Measurements from ENCODE around the gene RASSF7. TPM values are rescaled to one million over a fixed set of nuclear protein-coding genes. Genes with fewer than 3 reads are reported as not detected.
"Not testable (repeated sequence)": the region's sequence is repeated elsewhere in the genome, so short reads cannot be mapped to it uniquely, and the experiment has no call there.

The RASSF7 gene
- total RNA-seq: 10 to 100 TPM in 1 of 2 donors, 1 to 10 TPM in 1; 7.3 to 20.6 TPM

- H3K4me3 ChIP-seq: peak within 1 kb of the TSS; percentile 89
- ATAC-seq (ENCODE audit: insufficient number of reproducible peaks, low FRiP score, low read depth) (peak; percentile 80), DNase-seq (ENCODE audit: low spot score) (peak; percentile 51)
- H3K27ac ChIP-seq: no peak within 1 kb of the TSS
- TF ChIP-seq CTCF (IDR thresholded peaks at IDR 0.05): no peak
- no peaks in the 10 kb centered on the region for H3K27me3 ChIP-seq (replicated peaks; ENCODE audit: insufficient read depth)
- no peaks in the 10 kb centered on the region for H3K9me3 ChIP-seq
- H3K4me1 ChIP-seq (ENCODE audit: control insufficient read depth in 1 of 2, low read depth in 2 of 2): peaks cover 12 to 21% of the 10 kb centered on the region in 2 donors
- no peaks in the 10 kb centered on the region for H3K36me3 ChIP-seq
These were observed at the start of gene RASSF7, which contains the start of gene LMNTD2 for GRCh38 chr11:560305-561147. Gene RASSF7 (plus strand): TSS chr11:560970. CDS start chr11:561769, 799 bp downstream. Gene LMNTD2 (minus strand): TSS chr11:560738. CDS start chr11:560716, 22 bp downstream.

GRCh38 chr11:512761-513595 lies 47.8 kb upstream of the RASSF7 start:
- Histone ChIP-seq H3K27ac (no peak overlapping the region), H3K4me3 (no peak overlapping the region), H3K9me3 (no peaks in the 10 kb centered on the region), H3K27me3 (replicated peaks; ENCODE audit: insufficient read depth) (no peaks in the 10 kb centered on the region), H3K36me3 (no peaks in the 10 kb centered on the region), H3K4me1 (ENCODE audit: control insufficient read depth in 1 of 2, low read depth in 2 of 2) (peaks cover 2 to 4% of the 10 kb centered on the region in 2 donors)
- no peak for ATAC-seq (ENCODE audit: insufficient number of reproducible peaks, low FRiP score, low read depth)
- TF ChIP-seq CTCF (IDR thresholded peaks at IDR 0.05): no peak
- DNase-seq (ENCODE audit: low spot score): no peak

GRCh38 chr11:514606-515005 lies 46.2 kb upstream of the RASSF7 start:
- ATAC-seq (ENCODE audit: insufficient number of reproducible peaks, low FRiP score, low read depth): no peak
- Histone ChIP-seq H3K27ac (no peak overlapping the region), H3K9me3 (no peaks in the 10 kb centered on the region), H3K27me3 (replicated peaks; ENCODE audit: insufficient read depth) (no peaks in the 10 kb centered on the region), H3K4me3 (no peak overlapping the region), H3K4me1 (ENCODE audit: control insufficient read depth in 1 of 2, low read depth in 2 of 2) (no peaks in the 10 kb centered on the region), H3K36me3 (no peaks in the 10 kb centered on the region)
- TF ChIP-seq CTCF (IDR thresholded peaks at IDR 0.05): no peak
- no peak for DNase-seq (ENCODE audit: low spot score)

GRCh38 chr11:515131-515530 lies 45.6 kb upstream of the RASSF7 start:
- H3K9me3 ChIP-seq: no peaks in the 10 kb centered on the region
- DNase-seq (ENCODE audit: low spot score): no peak
- H3K4me3 ChIP-seq: no peak overlapping the region
- no peaks in the 10 kb centered on the region for H3K27me3 ChIP-seq (replicated peaks; ENCODE audit: insufficient read depth)
- no peak overlapping the region for H3K27ac ChIP-seq
- no peaks in the 10 kb centered on the region for H3K36me3 ChIP-seq
- H3K4me1 ChIP-seq (ENCODE audit: control insufficient read depth in 1 of 2, low read depth in 2 of 2): no peaks in the 10 kb centered on the region
- no peak for ATAC-seq (ENCODE audit: insufficient number of reproducible peaks, low FRiP score, low read depth)
- TF ChIP-seq CTCF (IDR thresholded peaks at IDR 0.05): no peak

GRCh38 chr11:516400-516799 lies 44.4 kb upstream of the RASSF7 start:
- no peak for TF ChIP-seq CTCF (IDR thresholded peaks at IDR 0.05)
- no peak for ATAC-seq (ENCODE audit: insufficient number of reproducible peaks, low FRiP score, low read depth)

GRCh38 chr11:516918-517685 lies 43.7 kb upstream of the RASSF7 start:
- not testable (repeated sequence) for H3K36me3 ChIP-seq; H3K9me3 ChIP-seq; H3K27me3 ChIP-seq (replicated peaks; ENCODE audit: insufficient read depth); ATAC-seq (ENCODE audit: insufficient number of reproducible peaks, low FRiP score, low read depth); H3K4me1 ChIP-seq (ENCODE audit: control insufficient read depth in 1 of 2, low read depth in 2 of 2); DNase-seq (ENCODE audit: low spot score); H3K4me3 ChIP-seq; H3K27ac ChIP-seq

More at GRCh38 chr11:516400-516799, 44.4 kb upstream of the RASSF7 start:
- Histone ChIP-seq H3K36me3 (no peaks in the 10 kb centered on the region), H3K4me3 (no peak overlapping the region), H3K27ac (no peak overlapping the region), H3K4me1 (ENCODE audit: control insufficient read depth in 1 of 2, low read depth in 2 of 2) (no peaks in the 10 kb centered on the region), H3K27me3 (replicated peaks; ENCODE audit: insufficient read depth) (no peaks in the 10 kb centered on the region), H3K9me3 (no peaks in the 10 kb centered on the region)
- no peak for DNase-seq (ENCODE audit: low spot score)
